Measurements from ENCODE around the gene MBNL1. TPM values are rescaled to one million over a fixed set of nuclear protein-coding genes. Genes with fewer than 3 reads are reported as not detected.

MBNL1 gene
- total RNA-seq, 1 donor from 2014 or later, result 79.5 TPM

DNA sequence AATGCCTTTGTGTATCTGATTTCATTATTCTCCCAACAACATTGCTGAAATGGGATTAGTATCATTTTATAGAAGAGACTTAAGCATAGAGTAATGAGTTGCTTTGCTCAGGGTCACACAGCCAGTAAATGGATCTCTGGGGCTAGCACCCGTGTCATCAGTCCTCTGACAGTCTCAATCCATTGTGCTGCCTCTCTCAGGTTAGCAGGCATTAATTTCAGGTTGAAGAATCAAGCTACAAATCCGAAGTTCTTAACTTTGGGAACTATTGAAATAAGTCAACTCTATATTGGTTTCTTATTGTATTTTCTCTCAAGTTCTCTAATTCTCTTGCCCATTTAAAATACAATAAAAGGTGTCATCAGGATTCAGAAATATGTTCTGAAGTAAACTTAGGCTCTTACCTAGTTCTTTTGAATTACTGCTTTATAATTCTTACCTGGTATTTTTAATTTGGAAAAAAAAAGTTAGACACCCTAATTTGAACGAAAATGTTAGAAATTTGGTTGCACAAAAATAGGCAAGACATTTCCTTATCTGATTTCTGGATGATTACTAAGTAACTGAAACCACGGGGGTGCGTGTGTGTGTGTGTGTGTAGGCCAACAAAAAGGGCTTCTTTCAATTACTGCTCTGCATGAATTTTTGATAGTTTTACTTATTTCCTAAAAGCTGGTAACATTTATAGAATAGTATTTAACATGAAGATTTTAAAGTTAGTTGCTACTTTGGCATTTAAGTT is 189.8 kb downstream of the MBNL1 start:
- FAIRE-seq, result no peak
- Histone ChIP-seq H3K4me3 (ENCODE audit: low read depth, low read length) (no peak overlapping the region), H3K36me3 (ENCODE audit: control insufficient read depth, insufficient read depth, low read length) (peaks cover 9% of the 10 kb centered on the region), H3K27me3 (ENCODE audit: control insufficient read depth, insufficient read depth, low read length) (no peaks in the 10 kb centered on the region)
- DNase-seq (ENCODE audit: low read depth), result no peak
- TF ChIP-seq, protein P1, sequence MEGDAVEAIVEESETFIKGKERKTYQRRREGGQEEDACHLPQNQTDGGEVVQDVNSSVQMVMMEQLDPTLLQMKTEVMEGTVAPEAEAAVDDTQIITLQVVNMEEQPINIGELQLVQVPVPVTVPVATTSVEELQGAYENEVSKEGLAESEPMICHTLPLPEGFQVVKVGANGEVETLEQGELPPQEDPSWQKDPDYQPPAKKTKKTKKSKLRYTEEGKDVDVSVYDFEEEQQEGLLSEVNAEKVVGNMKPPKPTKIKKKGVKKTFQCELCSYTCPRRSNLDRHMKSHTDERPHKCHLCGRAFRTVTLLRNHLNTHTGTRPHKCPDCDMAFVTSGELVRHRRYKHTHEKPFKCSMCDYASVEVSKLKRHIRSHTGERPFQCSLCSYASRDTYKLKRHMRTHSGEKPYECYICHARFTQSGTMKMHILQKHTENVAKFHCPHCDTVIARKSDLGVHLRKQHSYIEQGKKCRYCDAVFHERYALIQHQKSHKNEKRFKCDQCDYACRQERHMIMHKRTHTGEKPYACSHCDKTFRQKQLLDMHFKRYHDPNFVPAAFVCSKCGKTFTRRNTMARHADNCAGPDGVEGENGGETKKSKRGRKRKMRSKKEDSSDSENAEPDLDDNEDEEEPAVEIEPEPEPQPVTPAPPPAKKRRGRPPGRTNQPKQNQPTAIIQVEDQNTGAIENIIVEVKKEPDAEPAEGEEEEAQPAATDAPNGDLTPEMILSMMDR (IDR thresholded peaks at IDR 0.05; ENCODE audit: insufficient read depth, low read length, severe bottlenecking), result no peak

DNA sequence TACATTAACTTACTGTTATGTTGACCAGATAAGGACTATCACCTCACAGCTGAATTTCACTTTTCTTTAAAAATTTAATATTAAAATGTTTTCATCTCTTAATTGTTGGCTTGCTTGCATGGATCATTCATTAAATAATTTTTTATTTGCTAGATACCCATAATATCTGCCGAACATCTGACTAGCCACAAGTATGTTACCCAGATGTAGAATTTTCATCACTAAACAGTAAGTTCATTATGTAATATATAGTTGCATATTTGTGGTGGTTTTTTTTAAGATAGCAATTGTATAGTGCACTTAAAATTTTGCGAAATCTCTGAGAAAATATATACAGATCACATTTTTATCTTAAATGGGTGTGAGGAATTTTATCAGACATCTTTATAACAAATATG is 190.4 kb downstream of the MBNL1 start:
- Histone ChIP-seq H3K27me3 (ENCODE audit: control insufficient read depth, insufficient read depth, low read length) (no peaks in the 10 kb centered on the region), H3K36me3 (ENCODE audit: control insufficient read depth, insufficient read depth, low read length) (peaks cover 9% of the 10 kb centered on the region), H3K4me3 (ENCODE audit: low read depth, low read length) (no peak overlapping the region)
- no peak for FAIRE-seq
- TF ChIP-seq, protein P1 (IDR thresholded peaks at IDR 0.05; ENCODE audit: insufficient read depth, low read length, severe bottlenecking), result no peak
- DNase-seq (ENCODE audit: low read depth), result no peak

DNA sequence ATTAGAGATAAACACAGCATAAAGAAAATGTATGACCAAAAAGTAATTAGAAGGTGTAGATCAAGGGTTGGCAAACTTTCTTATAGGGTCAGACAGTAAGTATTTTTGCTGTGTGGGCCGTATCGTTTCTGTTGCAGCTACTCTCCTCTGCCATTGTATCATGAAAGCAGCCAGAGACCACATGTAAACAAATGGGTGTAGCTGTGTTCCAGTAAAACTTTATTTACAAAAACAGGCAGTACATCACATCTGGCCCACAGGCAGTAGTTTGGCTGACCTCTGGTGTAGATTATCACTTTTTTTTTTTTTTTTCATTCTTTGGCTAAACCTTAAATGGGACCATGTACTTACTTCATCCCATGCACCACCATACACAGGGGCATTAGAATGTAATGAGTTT is 190.8 kb downstream of the MBNL1 start:
- DNase-seq (ENCODE audit: low read depth), result no peak
- TF ChIP-seq, protein P1 (IDR thresholded peaks at IDR 0.05; ENCODE audit: insufficient read depth, low read length, severe bottlenecking), result no peak
- H3K4me3 ChIP-seq (ENCODE audit: low read depth, low read length), result no peak overlapping the region
- no peaks in the 10 kb centered on the region for H3K27me3 ChIP-seq (ENCODE audit: control insufficient read depth, insufficient read depth, low read length)
- FAIRE-seq, result no peak
- H3K36me3 ChIP-seq (ENCODE audit: control insufficient read depth, insufficient read depth, low read length), result peaks cover 9% of the 10 kb centered on the region

DNA sequence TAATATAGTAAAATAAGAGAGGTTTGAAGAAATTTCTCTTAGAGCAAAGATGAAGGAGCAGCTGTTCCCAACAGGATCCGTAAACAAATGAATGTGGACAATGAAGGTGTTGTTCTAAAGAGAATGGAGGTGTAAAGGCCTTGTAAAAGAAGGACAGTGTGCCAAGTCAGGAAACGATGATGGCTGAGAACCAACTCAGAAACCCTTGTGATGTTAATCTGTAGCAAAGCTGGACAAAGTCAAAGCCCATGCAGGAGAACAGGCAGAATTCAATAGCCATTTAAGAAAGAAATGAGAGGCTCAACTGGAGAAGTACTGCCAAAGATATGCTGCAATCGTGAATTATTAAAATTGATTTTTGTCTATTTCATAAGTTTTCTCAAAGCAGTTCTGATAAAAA is 192.2 kb downstream of the MBNL1 start:
- TF ChIP-seq, protein P1 (IDR thresholded peaks at IDR 0.05; ENCODE audit: insufficient read depth, low read length, severe bottlenecking), result no peak
- H3K36me3 ChIP-seq (ENCODE audit: control insufficient read depth, insufficient read depth, low read length), result peaks cover 8% of the 10 kb centered on the region
- no peak for DNase-seq (ENCODE audit: low read depth)
- no peak overlapping the region for H3K4me3 ChIP-seq (ENCODE audit: low read depth, low read length)
- no peaks in the 10 kb centered on the region for H3K27me3 ChIP-seq (ENCODE audit: control insufficient read depth, insufficient read depth, low read length)
- FAIRE-seq, result no peak

DNA sequence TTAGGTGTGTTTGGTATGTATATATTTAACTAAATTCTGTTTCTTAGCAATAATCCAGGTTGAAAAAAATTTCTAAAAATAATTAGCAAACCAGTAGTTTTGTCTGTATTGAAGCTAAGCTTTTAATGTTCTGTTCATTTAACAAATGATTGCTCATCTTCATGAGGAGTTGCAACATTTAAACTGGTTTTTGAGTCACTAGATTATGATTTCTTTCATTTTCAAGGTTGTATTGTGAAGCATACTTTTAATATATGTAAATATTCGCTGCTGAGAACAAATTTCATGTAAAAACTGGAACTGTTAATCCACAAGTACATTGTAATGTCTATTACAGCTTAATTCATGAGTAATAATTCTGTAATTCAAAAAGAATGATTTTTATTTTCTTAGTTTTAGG is 192.7 kb downstream of the MBNL1 start:
- no peak for FAIRE-seq
- no peaks in the 10 kb centered on the region for H3K27me3 ChIP-seq (ENCODE audit: control insufficient read depth, insufficient read depth, low read length)
- no peak overlapping the region for H3K4me3 ChIP-seq (ENCODE audit: low read depth, low read length)
- peak; percentile 44 for DNase-seq (ENCODE audit: low read depth)
- peaks cover 5% of the 10 kb centered on the region for H3K36me3 ChIP-seq (ENCODE audit: control insufficient read depth, insufficient read depth, low read length)
- TF ChIP-seq, protein P1 (IDR thresholded peaks at IDR 0.05; ENCODE audit: insufficient read depth, low read length, severe bottlenecking), result no peak

DNA sequence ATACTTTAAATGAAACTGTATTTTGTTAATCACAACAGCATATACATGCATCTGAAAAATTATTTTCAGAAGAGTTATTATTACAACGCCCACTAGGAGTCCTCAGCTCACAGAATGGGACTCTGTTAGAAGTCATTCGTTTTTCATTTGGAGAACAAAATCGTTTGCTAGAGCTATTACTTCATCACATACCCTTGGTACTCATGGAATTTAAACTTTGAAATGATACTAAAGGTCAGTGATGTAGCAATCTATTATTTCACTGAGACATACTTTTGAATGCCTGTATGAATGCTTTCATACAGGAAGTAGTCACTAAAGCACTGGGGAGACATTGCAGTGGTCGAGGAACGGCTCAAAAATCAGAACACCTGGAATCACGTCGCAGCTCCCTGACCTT is 198.1 kb downstream of the MBNL1 start:
- TF ChIP-seq, protein P1 (IDR thresholded peaks at IDR 0.05; ENCODE audit: insufficient read depth, low read length, severe bottlenecking), result peak; percentile 26
- Histone ChIP-seq H3K4me3 (ENCODE audit: low read depth, low read length) (no peak overlapping the region), H3K27me3 (ENCODE audit: control insufficient read depth, insufficient read depth, low read length) (no peaks in the 10 kb centered on the region), H3K36me3 (ENCODE audit: control insufficient read depth, insufficient read depth, low read length) (peaks cover 3% of the 10 kb centered on the region)
- FAIRE-seq, result no peak
- DNase-seq (ENCODE audit: low read depth), result peak; percentile 29
